HG03175 (cell line): Measurements from ENCODE around the gene PAPPA.

ENCODE experiments used
- ATAC-seq: cut with Tn5 transposase; IDR thresholded peaks from one replicate; pipeline ENCODE4 v1.9.1; 2021; ENCODE audit warnings: mild to moderate bottlenecking, moderate library complexity; ENCODE audit not compliant: unreplicated experiment

PAPPA gene

GRCh38 chr9:116342061-116342460, 188.5 kb downstream of the PAPPA start:
- no peak for ATAC-seq

GRCh38 chr9:116342941-116343340, 189.3 kb downstream of the PAPPA start:
- ATAC-seq = no peak

GRCh38 chr9:116344416-116344815, 190.8 kb downstream of the PAPPA start:
- no peak for ATAC-seq

- ATAC-seq = no peak
Observed at GRCh38 chr9:116345393-116345792, 191.8 kb downstream of the PAPPA start.

GRCh38 chr9:116345817-116346216, 192.2 kb downstream of the PAPPA start:
- no peak for ATAC-seq

- ATAC-seq = no peak
Observed at GRCh38 chr9:116349684-116350083, 196.1 kb downstream of the PAPPA start.

- ATAC-seq = no peak
Observed at GRCh38 chr9:116350213-116350612, 196.6 kb downstream of the PAPPA start.

GRCh38 chr9:116352958-116353357, 199.4 kb downstream of the PAPPA start:
- no peak for ATAC-seq

- no peak for ATAC-seq
Observed at GRCh38 chr9:116355153-116355921, 201.7 kb downstream of the PAPPA start.

GRCh38 chr9:116358251-116358650, 204.7 kb downstream of the PAPPA start:
- ATAC-seq = no peak

GRCh38 chr9:116360016-116360415, 206.4 kb downstream of the PAPPA start:
- no peak for ATAC-seq

GRCh38 chr9:116360989-116361388, 207.4 kb downstream of the PAPPA start:
- ATAC-seq = no peak

GRCh38 chr9:116361547-116361946, 208.0 kb downstream of the PAPPA start:
- no peak for ATAC-seq

GRCh38 chr9:116362493-116362892, 208.9 kb downstream of the PAPPA start:
- ATAC-seq = no peak

GRCh38 chr9:116365056-116365471, 211.5 kb downstream of the PAPPA start:
- ATAC-seq = no peak

GRCh38 chr9:116366241-116366640, 212.7 kb downstream of the PAPPA start:
- ATAC-seq = no peak

GRCh38 chr9:116368680-116369079, 215.1 kb downstream of the PAPPA start:
- no peak for ATAC-seq

GRCh38 chr9:116369706-116370105, 216.1 kb downstream of the PAPPA start:
- no peak for ATAC-seq

- ATAC-seq = no peak
Observed at GRCh38 chr9:116370556-116370955, 217.0 kb downstream of the PAPPA start.

- no peak for ATAC-seq
Observed at GRCh38 chr9:116372081-116372673, 218.6 kb downstream of the PAPPA start.

GRCh38 chr9:116372786-116373185, 219.2 kb downstream of the PAPPA start:
- no peak for ATAC-seq

- ATAC-seq = no peak
Observed at GRCh38 chr9:116377179-116377798, 223.7 kb downstream of the PAPPA start.
